Midbrain (tissue), 1 donor: ENCODE measurements around the gene GPC1.
"Not testable (repeated sequence)": the region's sequence is repeated elsewhere in the genome, so short reads cannot be mapped to it uniquely, and the experiment has no call there.

Source experiments
- DNase-seq: peaks from one replicate; lab custom pipeline; 2025; lab: John Stamatoyannopoulos, UW

GPC1 gene

DNA sequence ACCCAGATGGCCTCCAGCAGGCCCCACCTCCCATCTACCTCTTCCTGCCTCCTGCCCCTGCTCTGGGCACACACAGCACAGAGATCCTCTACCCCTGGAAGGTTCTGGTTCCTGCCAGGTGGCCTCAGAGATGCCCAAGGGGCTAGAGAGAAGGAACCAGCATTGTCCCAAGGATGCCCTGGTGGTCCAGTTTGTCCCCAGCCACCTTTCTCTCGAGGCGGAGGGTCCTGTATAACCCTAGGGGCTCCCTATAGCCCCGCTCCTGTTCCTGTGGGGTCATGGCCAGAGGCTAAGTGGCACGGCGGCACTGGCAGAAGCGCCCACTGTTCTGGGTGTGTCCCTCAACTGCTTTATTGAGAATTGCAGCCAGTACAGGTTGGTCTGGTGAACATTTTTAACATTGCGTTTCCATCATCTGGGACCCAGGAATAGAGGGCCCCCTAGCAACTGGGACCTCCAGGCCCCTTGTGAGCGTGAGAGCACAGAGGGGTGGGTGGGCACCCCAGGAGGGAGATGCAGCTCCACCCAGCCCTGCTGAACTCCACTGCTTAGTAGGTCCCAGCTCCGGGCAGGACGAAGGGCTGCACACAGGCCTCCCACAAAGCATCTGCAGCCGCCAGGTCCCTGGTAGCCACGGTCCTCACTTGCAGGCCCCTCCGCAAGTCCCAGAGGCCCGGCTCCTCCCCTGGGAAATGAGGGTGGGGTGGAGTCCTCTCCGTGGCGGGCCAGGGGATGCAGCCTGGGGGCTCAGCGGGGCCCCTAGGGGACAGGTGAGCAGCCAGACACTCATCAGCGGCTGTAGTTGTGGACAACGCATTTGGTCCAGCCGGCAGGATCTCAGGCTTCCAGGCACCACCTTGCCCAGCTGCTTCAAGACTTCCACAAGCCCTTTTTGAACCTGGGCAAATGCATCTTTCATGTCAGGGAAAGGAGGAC, 33.1 kb downstream of the GPC1 start:
- no peak for DNase-seq

DNA sequence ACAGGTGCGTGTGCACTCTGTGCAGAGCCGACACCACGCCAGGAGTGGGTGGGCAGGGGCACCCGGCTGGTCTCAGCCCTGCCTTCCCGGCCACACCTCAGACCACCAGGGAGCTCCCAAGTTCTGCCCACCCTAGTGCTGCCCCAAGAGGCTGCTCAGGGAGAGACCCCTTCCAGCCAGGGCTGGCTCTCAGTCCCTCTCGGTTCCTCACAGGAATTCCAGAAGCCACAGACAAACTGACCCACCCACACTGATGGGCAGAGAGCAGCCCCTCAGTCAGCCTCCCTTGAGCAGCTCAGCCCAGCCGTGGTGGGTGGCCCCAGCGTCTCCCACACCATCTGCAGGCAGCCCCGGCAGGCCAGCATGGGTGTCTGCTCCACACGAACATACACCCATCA, 33.8 kb downstream of the GPC1 start:
- no peak for DNase-seq

DNA sequence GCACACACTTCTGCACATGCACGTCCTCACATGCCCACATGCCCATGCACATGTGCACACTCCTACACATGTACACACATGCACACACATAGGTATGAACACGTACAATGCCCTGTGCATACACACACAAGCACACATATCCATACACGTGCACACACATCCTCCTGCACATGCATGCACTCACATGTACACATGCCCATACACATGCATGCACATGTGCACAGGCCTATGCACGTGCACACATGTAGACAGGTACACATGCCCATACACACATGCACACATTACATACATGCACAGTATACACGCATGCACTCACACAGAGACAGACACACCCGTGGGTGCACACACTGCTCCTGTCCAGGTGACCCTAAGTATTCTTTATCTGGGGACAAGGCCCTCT, 34.3 kb downstream of the GPC1 start:
- no peak for DNase-seq

DNA sequence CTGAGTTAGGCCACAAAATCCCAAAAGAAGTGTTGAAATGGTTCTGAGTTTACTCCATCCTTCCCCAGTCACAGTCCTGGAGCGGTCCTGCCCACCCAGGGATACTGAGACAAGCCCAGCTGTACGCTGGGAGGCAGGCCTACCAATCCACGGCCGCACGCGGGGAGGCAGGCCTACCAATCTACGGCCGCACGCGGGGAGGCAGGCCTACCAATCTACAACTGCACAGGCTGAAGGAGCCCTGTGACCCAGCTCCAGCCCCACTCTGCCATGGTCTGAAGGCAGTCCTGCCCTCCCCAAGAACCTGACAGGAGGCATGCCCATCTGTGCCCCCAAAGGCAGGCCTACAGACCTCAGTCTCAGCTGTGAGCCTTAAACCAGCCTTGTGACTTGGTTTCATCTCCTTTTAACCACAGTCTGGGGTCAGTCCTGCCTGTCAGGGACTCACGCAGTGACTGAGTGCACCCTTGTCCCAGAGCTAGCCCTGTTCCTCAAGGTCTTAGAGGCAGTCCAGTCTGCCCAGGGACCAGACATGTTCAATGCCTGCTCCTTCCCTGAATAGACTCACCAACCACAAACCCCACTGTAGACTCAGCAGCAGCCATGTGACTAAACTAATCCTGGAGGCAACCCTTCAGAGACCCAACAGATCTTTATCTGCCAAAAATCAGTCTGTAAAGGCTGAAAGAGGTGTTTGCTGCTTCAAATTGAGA, 36.8 kb downstream of the GPC1 start:
- DNase-seq: no peak

DNA sequence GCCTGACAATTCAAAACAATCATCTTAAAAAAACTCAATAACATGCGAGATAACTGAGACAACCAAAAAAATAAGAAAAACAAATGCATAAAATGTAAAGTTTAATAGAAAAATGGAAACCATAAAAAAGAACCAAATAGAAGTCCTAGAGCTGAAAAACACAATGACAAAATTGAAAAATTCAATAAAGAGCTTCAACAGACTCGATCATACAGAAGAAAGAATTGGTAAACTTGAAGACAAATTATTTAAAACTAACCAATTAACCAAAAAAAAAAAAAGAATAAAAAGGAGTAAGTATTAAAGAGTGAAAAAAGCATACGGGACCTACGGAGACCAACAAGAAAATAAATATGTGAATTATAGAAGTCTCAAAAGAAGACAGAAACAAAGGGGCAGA, 37.7 kb downstream of the GPC1 start:
- no peak for DNase-seq

DNA sequence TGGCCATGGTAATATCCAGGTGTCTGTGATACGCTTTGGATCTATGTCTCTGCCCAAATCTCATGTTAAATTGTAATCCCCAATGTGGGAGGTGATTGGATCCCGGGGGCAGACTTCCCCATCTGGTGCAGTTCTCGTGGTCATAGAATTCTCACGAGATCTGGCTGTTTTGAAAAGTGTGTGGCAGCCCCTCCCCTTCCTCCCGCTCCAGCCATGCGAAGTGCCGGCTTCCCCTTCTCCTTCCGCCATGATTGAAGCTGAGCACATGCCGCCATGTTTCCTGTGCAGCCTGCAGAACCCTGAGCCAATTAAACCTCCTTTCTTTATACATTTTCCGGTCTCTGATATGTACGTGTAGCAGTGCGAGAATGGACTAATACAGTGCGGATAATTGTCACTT, 42.5 kb downstream of the GPC1 start:
- no peak for DNase-seq

DNA sequence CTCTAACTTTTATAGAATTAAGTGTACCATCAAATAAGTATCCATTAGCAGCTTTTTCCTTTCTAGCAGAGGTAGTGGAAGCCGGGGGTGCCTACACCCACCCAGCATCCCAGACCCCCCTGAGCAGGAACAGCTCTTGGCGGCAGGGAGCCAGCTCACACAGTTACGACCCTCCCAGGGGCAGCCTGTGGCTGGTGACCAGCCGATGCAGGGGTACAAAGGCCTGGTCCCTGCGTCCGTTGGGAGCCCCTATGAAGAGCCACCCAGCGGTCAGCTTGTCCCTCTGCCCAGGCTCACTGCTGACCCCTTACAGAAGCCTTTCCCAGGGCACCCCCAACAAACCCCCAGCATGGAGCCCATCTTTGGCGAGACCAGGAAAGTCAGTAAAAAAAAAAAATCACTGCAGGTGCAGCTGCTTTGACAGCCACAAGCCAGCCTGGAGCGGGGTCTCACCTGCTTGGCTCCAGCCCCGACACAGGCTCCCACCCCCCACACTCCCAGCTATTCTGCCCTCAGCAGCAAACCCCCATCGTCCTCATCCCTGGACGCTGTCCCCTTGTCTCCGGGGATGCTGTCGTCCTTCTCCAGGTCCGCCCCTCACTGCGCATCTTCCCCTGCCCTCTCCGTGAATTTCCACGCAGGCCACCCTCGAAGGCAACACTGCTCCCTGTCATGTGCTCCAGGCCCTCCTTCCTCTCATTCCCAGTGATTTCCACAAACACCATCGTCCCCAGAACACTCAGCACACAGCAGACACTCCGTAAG, 43.1 kb downstream of the GPC1 start:
- no peak for DNase-seq

DNA sequence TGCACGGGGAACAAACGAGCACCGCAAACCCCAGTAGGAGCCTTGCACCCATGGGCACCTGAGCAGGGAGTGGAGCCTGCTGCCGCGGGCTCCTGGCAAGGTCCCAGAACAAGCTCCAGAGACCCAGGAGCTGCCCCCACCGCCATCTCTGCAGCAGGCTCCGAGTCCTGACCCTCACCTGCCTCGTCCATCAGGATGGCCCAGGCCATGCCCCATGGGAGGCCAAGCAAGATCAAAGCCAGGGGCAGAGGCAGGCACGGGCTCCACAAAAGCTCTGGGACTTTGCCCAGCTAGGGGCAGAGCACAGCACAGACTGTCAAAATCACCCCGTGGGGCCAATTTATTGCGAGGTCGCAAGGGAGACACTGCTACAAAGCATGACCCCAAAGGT, 43.6 kb downstream of the GPC1 start:
- no peak for DNase-seq

DNA sequence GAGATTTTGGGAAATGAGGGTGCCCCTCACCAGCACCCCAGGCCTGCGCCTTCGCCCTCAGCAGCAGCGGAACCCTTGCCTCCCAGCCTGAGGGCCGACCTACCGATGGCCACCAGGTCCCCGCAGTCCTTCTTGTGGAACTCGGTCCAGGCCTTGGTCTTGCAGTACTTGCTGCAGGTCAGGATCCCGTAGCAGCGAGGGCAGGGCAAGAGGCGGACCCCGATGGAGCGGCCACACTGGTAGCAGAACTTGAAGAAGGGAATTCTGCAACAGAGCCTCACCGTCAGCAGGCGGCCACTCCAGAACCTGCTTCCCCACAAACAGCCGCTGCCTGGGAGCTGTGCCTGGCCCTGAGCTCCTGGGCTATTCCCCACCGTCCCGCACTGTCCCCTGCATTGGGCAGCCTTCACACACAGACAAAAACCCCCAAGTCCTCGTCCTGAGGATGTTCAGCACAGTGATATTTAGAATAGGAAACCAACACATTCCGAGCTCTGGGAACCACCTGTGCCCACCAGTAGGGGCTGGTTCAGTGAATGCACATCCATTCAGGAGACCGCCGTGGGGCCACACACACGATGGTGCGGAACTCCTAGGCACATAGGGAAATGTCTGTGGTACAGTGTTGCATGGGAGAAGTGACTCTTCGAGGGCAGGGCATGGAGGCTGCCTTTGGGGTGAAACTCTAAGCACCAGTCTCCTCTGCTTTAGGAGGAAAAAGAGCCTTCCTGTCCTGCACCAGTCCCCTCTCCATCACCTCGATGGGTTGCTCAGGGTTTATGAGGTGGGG, 45.6 kb downstream of the GPC1 start:
- DNase-seq: no peak

DNA sequence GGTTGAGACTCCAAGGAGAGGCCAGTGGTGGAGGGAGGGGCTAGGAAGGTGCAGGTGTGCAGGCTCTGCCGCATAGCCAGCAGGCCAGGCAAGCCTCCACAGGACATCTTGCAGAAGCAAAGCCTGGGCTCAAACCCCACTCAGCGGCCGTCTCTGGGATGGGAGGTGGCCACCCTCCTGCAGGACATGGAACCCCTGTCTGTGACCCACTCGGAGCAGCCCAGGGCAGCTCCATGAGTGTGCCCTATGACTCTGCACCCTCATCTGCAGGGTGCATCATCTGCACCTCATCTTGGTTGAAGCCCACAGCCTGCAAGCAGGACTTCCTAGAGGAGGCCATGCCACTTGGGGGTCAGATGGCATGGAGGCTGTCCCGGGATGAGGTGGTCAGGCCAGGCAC, 46.3 kb downstream of the GPC1 start:
- DNase-seq: no peak

DNA sequence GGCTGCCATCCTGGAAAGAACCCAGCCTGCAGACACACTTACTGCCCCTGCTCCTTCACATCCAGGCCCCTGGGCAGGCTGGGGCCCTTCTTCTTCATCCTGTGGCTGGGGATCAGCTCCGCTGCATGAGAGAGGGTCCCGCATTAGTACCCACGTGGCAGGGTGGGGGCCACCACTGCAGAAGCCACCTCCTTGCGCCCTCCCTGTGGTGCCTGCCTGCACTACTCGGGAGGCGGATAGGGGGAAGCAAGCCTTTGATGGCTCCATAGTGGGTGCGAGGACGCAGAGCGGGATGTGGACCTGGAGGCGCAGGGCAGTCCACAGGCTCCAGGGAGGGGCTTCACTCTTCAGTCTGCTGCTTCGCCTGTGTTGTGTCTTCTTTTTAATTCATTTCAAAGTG, 46.7 kb downstream of the GPC1 start:
- no peak for DNase-seq

DNA sequence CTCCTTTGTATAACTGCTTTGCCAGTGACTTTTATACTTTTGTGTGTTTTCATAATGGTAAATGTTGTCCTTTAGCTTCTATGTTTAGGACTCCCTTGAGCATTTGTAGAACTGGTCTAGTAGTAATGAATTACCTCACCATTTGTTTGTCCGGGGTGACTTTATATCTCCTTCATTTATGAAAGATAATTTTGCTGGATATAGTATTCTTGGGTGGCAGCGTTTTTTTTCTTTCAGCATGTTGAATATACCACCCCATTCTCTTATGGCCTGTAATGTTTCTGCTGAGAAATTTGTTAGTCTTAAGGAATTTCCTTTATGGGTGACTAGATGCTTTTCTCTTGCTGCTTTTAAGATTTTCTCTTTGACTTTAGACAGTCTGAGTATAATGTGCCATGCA, 56.0 kb downstream of the GPC1 start:
- DNase-seq: no peak

DNA sequence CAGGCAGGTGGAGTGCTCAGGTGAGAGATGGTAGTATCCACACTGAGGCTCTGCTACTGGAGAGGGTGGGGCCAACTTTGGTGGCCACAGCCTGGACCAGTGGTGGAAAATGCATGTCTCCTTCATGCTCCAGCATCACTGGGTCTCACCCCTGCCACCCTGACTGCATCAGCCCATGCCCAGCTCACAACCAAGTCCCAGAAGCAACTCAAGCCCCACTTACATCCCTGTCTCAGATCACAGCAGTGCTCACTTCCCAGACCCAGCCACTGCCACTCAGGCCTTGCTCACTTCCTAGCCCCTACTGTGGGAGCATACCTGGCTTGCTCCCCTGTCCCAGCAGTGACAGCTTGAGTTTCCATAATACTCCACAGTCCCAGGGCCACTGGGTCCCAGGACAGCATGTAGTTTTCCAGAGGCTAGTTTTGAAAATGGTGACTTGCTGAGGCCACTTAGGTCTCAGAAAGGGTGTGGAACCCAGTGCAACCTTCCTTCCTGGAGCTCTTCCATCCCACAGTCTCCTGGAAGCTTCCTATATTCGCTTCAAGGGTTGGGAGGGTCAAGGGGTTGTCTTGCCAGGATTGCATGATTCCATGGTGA, 58.8 kb downstream of the GPC1 start:
- DNase-seq: no peak

DNA sequence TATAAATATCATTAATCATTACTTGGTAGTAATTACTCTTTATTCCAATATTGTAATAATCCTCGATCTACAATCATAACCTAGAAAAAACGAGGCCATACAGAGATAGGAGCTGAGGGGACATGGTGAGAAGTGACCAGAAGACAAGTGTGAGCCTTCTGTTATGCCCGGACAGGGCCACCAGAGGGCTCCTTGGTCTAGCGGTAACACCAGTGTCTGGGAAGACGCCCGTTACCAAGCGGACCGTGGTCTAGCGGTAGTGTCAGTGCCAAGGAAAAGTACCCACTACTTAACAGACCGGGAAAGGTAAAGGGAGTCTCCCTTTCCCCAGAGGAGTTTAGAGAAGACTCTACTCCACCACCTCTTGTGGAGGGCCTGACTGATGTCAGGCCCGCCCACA, 59.5 kb downstream of the GPC1 start:
- not testable (repeated sequence) for DNase-seq

DNA sequence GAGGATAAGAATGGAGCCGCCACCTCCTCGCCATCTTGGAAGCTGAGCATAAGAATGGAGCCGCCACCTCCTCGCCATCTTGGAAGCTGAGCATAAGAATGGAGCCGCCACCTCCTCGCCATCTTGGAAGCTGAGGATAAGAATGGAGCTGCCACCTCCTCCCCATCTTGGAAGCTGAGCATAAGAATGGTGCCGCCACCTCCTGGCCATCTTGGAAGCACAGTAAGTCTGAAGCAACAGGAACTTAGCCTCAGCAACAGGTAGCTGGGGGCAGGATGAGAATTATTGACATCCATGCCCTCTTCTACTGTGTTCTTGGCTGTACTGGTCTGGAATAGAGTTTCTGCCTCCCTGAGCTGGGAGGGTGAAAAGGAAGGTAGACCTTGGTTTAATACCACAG, 61.6 kb downstream of the GPC1 start:
- DNase-seq: not testable (repeated sequence)

DNA sequence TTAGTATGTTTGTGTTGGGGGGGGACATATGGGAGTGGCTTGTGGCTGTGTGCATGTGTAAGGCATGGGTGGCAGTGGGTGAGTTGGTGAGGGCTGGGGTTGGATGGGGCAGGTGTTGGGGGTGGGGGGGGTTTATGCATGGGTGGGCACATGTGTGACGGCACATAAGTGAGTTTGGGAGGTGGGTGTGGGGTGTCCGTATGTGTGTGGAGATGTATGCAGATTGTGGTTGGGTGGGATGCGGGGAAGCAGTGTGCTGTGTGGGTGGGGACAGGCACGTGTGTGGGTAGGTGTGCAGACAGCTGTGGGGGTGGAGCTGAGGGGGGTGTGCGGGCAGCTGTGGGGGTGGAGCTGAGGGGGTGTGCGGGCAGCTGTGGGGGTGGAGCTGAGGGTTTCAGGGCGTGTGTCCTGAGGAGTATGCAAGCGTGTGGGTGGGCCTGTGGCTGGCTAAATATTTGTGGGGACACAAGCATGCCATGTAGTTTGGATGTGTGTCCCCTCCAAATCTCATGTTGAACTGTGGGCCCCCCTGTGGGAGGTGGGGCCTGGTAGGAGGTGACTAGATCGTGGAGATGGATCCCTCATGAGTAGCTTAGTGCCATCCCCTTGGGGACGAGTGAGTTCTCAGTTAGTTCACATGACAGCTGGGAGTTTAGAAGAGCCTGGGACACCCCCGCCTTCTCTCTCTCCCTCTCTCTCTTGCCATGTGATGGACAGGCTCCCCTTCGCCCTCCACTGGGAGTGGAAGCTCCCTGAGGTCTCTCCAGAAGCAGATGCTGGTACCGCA, 62.9 kb downstream of the GPC1 start:
- DNase-seq: no peak

DNA sequence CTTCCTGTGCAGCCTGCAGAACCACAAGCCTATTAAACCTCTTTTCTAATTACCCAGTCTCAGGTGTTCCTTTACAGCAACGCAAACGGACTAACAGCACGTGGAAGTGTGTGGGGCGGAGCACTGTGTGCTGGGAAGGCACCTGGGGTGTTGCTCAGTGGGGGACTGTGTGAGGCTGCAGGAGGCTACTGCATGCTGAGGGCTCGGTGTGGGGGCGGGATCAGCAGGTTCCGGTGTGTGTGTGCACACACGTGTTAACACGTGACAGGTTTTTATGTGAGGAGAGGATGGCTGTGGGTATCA, 63.4 kb downstream of the GPC1 start:
- no peak for DNase-seq

DNA sequence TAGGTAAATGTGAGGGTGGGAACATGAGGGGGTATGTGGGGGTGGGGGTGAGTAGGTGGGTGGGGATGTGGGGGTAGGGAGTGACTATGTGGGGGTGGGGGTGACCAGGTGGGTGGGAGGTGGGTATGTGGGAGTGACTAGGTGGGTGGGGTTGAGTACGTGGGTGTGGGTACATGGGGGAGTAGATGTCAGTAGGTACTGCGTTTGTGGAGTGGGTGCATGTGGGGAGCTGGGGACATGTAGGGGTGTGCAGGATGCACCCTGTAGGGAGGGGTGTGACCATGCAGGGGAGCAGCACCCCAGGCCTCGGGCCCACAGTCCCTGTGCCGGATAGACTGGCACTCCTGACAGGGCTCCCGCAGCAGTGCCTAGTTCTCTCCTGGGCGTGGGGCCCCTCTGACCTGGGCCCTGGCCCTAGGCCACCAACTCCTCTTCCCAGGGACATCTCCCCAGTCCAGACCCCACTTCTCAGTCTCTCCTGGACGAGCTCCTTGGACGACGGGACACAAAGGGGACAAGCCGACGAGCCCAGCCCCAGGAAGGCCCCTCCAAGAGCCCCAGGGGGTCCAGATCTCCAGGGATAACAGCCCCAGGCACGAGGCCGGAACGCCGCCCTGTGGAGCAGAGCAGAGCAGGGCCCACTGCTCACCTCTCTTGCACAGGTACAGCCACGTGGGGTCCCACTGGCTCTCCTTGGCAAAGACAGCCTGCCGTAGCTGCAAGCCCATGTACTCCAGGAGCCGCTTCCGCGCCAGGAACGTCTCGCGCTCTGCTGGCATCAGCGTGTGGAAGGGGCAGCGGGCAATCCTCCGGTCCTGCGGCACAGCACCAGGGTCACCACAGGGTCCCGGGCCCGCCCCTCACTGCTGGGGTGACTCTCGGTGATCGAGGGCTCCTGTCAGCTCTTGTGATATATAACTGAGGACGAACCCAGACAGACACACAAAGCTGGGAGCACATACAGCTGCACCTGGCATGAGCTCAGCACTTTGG, 64.1 kb downstream of the GPC1 start:
- no peak for DNase-seq

DNA sequence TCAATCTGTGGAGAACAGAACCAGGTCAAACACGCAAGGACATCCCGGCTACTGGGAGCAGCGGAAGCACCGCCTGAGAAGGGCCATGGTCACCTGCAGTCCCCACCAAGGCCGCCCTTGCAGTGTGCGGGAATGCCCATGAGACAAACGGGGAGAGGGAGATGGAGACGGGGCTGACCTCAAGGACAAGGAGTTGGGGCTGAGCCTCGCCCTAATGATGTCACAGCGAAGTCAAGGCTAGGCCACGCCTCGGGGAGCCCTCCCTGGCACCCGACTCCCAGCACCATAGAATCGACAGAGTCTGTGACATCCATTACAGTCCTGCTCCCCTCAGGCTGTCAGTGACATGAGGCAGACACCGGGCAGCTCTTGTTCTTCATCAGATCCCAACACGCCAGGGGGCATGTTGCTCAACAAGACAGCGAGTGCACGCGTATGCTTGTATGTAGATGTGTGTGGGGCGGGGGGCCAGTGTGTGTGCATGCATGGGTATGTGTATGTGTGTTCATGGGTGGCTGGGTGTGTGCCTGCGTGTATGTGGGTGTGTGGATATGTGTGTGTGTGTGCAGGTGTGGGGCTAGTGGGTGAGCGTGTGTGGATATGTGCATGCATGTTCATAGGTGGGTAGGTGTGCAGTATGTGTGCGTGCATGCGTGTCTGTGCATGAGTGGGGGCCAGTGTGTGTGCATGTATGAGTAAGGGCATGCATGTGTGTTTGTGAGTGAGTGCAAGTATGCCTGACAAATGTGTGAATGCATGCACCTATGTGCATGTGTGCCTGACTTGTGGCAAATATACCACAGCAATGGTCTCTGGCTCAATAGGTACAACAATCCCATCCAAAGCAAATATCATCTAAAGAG, 65.3 kb downstream of the GPC1 start:
- DNase-seq: no peak
